Esophagus (tissue), 2 donors: ENCODE measurements around the gene DHX30. TPM values are rescaled to one million over a fixed set of nuclear protein-coding genes. Genes with fewer than 3 reads are reported as not detected.
"Not testable (repeated sequence)": the region's sequence is repeated elsewhere in the genome, so short reads cannot be mapped to it uniquely, and the experiment has no call there.

ENCODE experiments used
- H3K27ac ChIP-seq, 2 donors: one replicate each; pipeline ENCODE4 v1.5.1; 2013; ENCODE audit warnings: low read depth in 2 of 2, mild to moderate bottlenecking in 2 of 2, inconsistent platforms in 1 of 2, low read length in 1 of 2, moderate library complexity in 1 of 2
- H3K27me3 ChIP-seq, 2 donors: one replicate each; pipeline ENCODE4 v1.6.1; 2013; ENCODE audit warnings: low read length in 2 of 2, control low read depth in 1 of 2, mild to moderate bottlenecking in 1 of 2; ENCODE audit not compliant: insufficient read depth in 2 of 2, control insufficient read depth in 1 of 2
- H3K36me3 ChIP-seq, 2 donors: one replicate each; pipeline ENCODE4 v1.6.1; 2013; ENCODE audit warnings: low read length in 1 of 2; ENCODE audit not compliant: control insufficient read depth in 2 of 2, insufficient read depth in 2 of 2
- H3K4me1 ChIP-seq, 2 donors: one replicate each; pipeline ENCODE4 v1.6.1; 2013; ENCODE audit warnings: low read length in 1 of 2; ENCODE audit not compliant: control insufficient read depth in 2 of 2, insufficient read depth in 2 of 2
- H3K4me3 ChIP-seq, 2 donors: one replicate each; pipeline ENCODE4 v1.5.1; 2013; ENCODE audit warnings: low read length in 2 of 2, mild to moderate bottlenecking in 2 of 2, low read depth in 1 of 2, moderate library complexity in 1 of 2
- H3K9me3 ChIP-seq, 2 donors: one replicate each; pipeline ENCODE4 v1.6.1; 2013; ENCODE audit warnings: mild to moderate bottlenecking in 2 of 2, low read depth in 1 of 2, low read length in 1 of 2, moderate library complexity in 1 of 2; ENCODE audit not compliant: control insufficient read depth in 2 of 2, insufficient read depth in 1 of 2
- WGBS, 2 donors: extraction: QIAGEN DNeasy Blood & Tissue Kit; methylation state at CpG; one replicate each; pipeline ENCODE4 v1.1.7; 2013; 5-methylcytosine and 5-hydroxymethylcytosine counted together
- polyA plus RNA-seq, 2 donors: library from polyadenylated mRNA; stranded (reverse); fragments of 200-250 nt; gene quantifications; one replicate each; pipeline ENCODE4 v1.2.3, GENCODE V29; 2013
- donor health status: healthy with polysubstance abuse.
- donor health status: Bipolar disorder and iron deficiency.

DHX30 gene, protein sequence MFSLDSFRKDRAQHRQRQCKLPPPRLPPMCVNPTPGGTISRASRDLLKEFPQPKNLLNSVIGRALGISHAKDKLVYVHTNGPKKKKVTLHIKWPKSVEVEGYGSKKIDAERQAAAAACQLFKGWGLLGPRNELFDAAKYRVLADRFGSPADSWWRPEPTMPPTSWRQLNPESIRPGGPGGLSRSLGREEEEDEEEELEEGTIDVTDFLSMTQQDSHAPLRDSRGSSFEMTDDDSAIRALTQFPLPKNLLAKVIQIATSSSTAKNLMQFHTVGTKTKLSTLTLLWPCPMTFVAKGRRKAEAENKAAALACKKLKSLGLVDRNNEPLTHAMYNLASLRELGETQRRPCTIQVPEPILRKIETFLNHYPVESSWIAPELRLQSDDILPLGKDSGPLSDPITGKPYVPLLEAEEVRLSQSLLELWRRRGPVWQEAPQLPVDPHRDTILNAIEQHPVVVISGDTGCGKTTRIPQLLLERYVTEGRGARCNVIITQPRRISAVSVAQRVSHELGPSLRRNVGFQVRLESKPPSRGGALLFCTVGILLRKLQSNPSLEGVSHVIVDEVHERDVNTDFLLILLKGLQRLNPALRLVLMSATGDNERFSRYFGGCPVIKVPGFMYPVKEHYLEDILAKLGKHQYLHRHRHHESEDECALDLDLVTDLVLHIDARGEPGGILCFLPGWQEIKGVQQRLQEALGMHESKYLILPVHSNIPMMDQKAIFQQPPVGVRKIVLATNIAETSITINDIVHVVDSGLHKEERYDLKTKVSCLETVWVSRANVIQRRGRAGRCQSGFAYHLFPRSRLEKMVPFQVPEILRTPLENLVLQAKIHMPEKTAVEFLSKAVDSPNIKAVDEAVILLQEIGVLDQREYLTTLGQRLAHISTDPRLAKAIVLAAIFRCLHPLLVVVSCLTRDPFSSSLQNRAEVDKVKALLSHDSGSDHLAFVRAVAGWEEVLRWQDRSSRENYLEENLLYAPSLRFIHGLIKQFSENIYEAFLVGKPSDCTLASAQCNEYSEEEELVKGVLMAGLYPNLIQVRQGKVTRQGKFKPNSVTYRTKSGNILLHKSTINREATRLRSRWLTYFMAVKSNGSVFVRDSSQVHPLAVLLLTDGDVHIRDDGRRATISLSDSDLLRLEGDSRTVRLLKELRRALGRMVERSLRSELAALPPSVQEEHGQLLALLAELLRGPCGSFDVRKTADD
- 10 to 100 TPM; 26.6 to 32.7 TPM for polyA plus RNA-seq

DNA sequence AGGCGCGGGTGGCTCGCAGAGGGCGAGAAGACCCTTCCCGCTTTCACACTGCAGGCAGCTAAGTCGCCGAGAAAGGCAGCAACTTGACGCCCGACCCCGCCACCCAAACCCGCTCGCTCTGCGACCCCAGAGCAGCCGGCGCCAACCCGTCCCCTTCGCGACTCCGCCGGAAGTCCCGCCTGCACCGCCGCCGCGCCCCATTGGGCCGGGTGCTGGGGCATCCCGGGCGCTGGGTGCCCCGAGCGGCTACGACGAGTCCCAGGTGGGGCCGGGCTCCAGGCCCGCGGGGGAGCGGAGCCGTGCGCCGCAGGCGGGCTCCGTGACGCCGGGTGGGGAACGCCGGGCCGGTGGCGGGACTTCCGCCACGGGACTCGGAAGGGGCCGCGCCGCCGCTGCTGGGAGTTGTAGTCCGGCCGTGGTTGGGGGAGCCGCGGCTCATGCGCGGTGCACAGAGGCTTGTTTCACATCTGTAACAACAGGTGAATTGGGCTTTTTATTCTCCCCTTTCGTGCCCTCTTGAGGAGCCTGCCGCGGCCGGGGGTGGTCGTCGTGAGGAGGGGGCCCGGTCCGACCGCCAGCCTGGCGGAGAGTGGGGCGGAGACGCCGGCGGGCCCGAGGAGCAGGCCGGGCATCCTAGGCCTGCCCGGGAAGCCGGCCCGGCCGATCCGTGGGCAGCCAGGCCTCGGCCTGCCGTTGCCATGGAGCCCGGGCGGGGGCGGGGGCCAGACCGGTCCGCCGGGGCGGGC lies at the start of gene DHX30:
Gene DHX30 (plus strand): TSS at position 405 of the 746 bp plus-strand sequence. CDS start 7,546 bp downstream, outside the sequence.
- Histone ChIP-seq H3K36me3 (no peaks in the 10 kb centered on the region), H3K27me3 (no peaks in the 10 kb centered on the region), H3K4me1 (peaks cover 0 to 3% of the 10 kb centered on the region in 2 donors), H3K4me3 (peak within 1 kb of the TSS; percentile 62 to 88), H3K27ac (peak within 1 kb of the TSS; percentile 92 to 96), H3K9me3 (no peaks in the 10 kb centered on the region)
- 1% methylated on average over 86 to 90 of the region's 90 CpGs for WGBS, 2 donors

DNA sequence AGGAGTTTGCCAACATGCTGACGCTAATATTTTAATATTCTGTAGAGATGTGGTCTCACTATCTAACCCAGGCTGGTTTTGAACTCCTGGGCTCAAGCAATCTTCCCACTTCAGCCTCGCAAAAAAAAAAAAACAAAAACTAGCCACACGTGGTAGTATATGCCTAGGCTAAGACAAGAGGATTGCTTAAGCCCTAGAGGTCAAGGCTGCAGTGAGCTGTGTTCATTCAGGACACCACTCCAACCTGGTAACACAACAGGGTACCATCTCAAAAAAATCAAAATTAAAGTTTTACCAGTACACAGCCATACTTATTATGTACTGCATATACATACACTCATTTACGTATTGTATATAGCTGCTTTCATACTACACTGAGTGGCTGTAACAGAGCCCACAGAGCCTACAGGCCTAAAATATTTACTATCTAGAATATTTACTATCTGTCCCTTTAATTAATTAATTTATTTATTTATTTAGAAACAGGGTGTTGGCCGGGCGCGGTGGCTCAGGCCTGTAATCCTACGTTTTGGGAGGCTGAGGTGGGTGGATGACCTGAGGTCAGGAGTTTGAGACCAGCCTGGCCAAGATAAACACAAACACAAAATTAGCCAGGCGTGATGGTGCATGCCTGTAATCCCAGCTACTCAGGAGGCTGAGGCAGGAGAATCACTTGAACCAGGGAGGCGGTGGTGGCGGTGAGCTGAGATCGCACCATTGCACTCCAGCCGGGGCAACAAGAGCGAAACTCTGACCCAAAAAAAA lies 44.5 kb upstream of the DHX30 start:
- Histone ChIP-seq H3K4me3 (no peak overlapping the region), H3K36me3 (no peaks in the 10 kb centered on the region), H3K4me1 (no peaks in the 10 kb centered on the region), H3K27ac (peak overlapping the region in 1 of 2 donors; percentile 24), H3K9me3 (no peaks in the 10 kb centered on the region), H3K27me3 (no peaks in the 10 kb centered on the region)
- 80 to 81% methylated on average over 14 of the region's 14 CpGs for WGBS, 2 donors

DNA sequence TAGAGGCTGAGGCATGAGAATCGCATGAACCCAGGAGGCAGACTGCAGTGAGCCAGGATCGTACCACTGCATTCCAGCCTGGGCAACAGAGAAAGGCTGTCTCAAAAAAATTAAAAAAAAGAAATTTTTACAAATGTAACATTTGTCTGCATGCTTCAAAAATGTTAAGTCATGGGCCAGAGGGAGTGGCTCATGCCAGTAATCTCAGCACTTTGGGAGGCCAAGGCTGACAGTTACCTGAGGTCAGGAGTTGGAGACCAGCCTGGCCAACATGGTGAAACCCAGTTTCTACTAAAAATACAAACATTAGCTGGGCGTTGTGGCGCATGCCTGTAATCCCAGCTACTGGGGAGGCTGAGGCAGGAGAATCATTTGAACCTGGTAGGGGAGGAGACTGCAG lies 42.7 kb upstream of the DHX30 start:
- H3K36me3 ChIP-seq, H3K9me3 ChIP-seq, H3K27me3 ChIP-seq, H3K4me3 ChIP-seq, H3K27ac ChIP-seq, H3K4me1 ChIP-seq: not testable (repeated sequence)
- 92 to 96% methylated on average over 4 of the region's 4 CpGs for WGBS, 2 donors

DNA sequence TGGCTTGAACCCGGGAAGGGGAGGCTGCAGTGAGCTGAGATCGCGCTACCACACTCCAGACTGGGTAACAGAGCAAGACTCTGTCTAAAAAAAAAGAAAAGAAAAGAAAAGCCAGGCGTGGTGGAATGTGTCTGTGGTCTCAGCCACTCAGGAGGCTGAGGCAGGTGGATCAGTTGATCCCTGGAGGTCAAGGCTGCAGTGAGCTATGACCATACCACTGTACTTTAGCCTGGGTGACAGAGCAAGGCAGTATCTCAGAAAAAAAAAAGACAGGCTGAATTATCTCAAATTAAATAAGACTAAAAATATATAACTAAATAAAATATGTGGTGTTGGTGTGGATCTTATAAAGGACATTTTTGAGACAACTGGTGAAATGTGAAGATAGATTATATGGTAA lies 41.9 kb upstream of the DHX30 start:
- Histone ChIP-seq H3K9me3 (no peaks in the 10 kb centered on the region), H3K4me3 (no peak overlapping the region), H3K4me1 (no peaks in the 10 kb centered on the region), H3K27ac (no peak overlapping the region), H3K36me3 (peaks cover 0 to 2% of the 10 kb centered on the region in 2 donors), H3K27me3 (no peaks in the 10 kb centered on the region)
- 89 to 94% methylated on average over 4 of the region's 4 CpGs for WGBS, 2 donors

DNA sequence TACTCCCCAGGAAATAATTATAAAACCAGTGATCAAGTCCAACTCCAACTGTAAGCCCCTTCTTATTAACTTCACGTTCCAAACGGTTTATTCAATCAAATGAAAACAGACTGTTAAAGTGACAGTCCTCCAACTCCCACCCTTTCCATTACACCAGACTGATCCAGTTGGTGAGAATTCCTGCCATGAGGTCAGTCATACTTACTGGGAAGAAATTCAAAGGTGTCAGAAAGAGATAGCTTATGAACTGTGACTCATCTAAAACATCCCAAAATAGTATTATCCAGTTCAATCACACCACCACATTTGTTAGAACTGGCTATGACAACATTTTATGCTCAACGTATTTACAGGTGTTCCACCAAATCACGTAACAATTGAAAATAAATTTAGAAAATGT lies 40.7 kb upstream of the DHX30 start:
- Histone ChIP-seq H3K4me3 (no peak overlapping the region), H3K27ac (no peak overlapping the region), H3K9me3 (no peaks in the 10 kb centered on the region), H3K36me3 (peaks cover 0 to 2% of the 10 kb centered on the region in 2 donors), H3K27me3 (no peaks in the 10 kb centered on the region), H3K4me1 (no peaks in the 10 kb centered on the region)
- WGBS, 2 donors = 46 to 48% methylated on average over 4 of the region's 4 CpGs

DNA sequence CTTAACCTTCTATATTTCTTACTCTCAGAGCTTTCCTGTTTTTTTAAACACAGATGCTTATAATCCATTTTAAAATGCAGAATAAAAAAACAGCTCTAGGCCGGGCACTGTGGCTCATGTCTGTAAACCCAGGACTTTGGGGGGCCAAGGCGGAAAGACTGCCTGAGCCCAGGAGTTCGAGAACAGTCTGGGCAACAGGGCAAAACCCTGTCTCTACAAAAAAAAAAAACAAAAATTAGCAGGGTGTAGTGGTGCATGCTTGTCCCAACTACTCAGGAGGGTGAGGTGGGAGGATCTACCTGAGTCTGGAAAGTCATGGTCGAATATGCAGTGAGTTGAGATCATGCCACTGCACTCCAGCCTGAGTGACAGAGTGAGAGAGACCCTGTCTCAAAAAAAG lies 36.8 kb upstream of the DHX30 start:
- H3K4me1 ChIP-seq = no peaks in the 10 kb centered on the region
- no peaks in the 10 kb centered on the region for H3K9me3 ChIP-seq
- peaks cover 0 to 2% of the 10 kb centered on the region in 2 donors for H3K36me3 ChIP-seq
- WGBS, 2 donors = 90 to 93% methylated on average over 4 of the region's 4 CpGs
- no peak overlapping the region for H3K27ac ChIP-seq
- no peak overlapping the region for H3K4me3 ChIP-seq
- no peaks in the 10 kb centered on the region for H3K27me3 ChIP-seq

DNA sequence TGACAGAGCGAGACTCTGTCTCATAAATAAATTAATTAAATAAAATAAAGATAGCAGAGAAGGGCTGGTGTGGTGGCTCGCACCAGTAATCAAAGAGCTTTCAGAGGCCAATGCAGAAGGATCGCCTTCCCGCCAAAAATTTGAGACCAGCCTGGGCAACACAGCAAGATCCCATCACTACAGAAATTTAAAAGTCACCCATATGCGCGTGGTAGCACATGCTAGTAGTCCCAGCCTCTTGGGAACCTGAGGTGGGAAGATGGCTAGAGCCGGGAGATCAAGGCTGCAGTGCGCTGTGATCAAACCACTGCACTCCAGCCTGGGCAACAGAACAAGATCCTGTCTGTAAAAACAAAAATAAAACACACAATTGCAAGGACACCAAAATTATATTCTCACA lies 30.9 kb upstream of the DHX30 start:
- H3K9me3 ChIP-seq = no peaks in the 10 kb centered on the region
- no peak overlapping the region for H3K4me3 ChIP-seq
- no peaks in the 10 kb centered on the region for H3K4me1 ChIP-seq
- no peak overlapping the region for H3K27ac ChIP-seq
- no peaks in the 10 kb centered on the region for H3K27me3 ChIP-seq
- 98% methylated on average over 8 of the region's 8 CpGs for WGBS, 2 donors
- H3K36me3 ChIP-seq = peaks cover 0 to 3% of the 10 kb centered on the region in 2 donors

DNA sequence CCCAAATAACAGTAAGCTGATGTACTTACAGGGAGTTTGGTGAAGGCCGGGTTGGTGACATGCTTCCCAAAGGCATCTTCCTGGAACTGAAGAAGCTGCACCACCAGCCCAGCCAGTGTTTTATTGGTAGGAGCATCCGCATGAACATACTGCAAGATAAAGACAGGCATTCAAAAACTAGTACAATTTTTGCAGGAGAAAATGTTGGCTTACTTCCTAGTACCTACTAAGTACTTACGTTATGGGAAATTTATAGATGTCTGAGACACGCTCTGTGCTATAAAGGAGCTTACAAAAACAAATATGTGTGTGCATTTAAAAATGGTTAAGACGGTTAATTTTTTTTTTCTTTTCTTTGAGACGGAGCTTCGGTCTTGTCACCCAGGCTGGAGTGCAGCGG lies 30.1 kb upstream of the DHX30 start:
- WGBS, 2 donors = 83 to 87% methylated on average over 8 of the region's 8 CpGs
- no peaks in the 10 kb centered on the region for H3K4me1 ChIP-seq
- H3K9me3 ChIP-seq = no peaks in the 10 kb centered on the region
- no peak overlapping the region for H3K4me3 ChIP-seq
- no peak overlapping the region for H3K27ac ChIP-seq
- no peaks in the 10 kb centered on the region for H3K27me3 ChIP-seq
- H3K36me3 ChIP-seq = peaks cover 0 to 3% of the 10 kb centered on the region in 2 donors
